ENCODE data around the gene OR10H1.

The OR10H1 gene

GRCh38 chr19:15759962-15760565 lies 55.4 kb downstream of the OR10H1 start:
- no peak for DNase-seq

DNA sequence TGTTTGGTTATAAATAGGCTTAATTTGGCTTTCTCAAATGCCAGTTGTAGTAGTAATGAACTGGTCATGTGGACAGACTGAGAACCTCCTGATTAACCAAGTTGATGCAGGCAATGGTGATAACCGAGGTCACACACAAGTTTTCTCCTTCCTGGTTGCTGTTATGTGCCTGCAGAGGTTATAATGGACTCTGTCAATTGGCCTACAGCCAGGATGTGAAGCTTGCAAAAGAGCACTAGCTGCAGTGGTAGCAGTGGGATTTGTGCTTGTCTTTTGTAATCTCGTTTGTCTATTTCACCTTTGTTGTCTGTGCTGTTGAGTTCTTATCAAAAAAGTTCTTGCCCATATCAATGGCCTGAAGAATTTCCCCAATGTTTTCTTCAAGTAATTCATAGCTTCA lies 57.1 kb downstream of the OR10H1 start:
- no peak for DNase-seq
